H1 (cell line): Measurements from ENCODE around the gene NODAL. TPM values are rescaled to one million over a fixed set of nuclear protein-coding genes. Genes with fewer than 3 reads are reported as not detected.

ENCODE experiments used
- CTCF ChIA-PET: fragments of 300-600 bp; sonication (Branson Sonifier 250); formaldehyde crosslinking; loops from one replicate; lab custom pipeline; 2021; ENCODE audit not compliant: partially characterized antibody; lab: Charles Lee
- POLR2A ChIA-PET: fragments of 300-600 bp; sonication (Branson Sonifier 250); formaldehyde crosslinking; loops from one replicate; lab custom pipeline; 2021; ENCODE audit warnings: inconsistent platforms; ENCODE audit not compliant: partially characterized antibody; lab: Charles Lee
- DNase-seq, 2 experiments: peaks; one replicate each; pipeline versions ENCODE4 v3.0.0 to v3.0.0-alpha.2; 2010 to 2022; ENCODE audit warnings: low spot score in 2 of 2, low read depth in 1 of 2, mixed read lengths in 1 of 2
- FAIRE-seq: peaks from 2 replicates; lab custom pipeline; 2011; peaks lifted over from hg19 to GRCh38; lab: Jason Lieb, UNC
- H2AFZ ChIP-seq: 2 replicates; pipeline ENCODE4 v1.8.1; 2012; ENCODE audit warnings: low read length, inconsistent platforms
- H2AK5ac ChIP-seq: 2 replicates; pipeline ENCODE4 v1.6.1; 2013; ENCODE audit warnings: low read depth, low read length
- H2BK120ac ChIP-seq: replicated peaks from 2 replicates; pipeline ENCODE3; 2013; ENCODE audit warnings: low read depth, low read length, inconsistent platforms
- H2BK12ac ChIP-seq: 2 replicates; pipeline ENCODE4 v1.6.1; 2013; ENCODE audit warnings: low read depth, low read length
- H2BK15ac ChIP-seq: 2 replicates; pipeline ENCODE4 v1.6.1; 2013; ENCODE audit warnings: low read length
- H2BK20ac ChIP-seq: 2 replicates; pipeline ENCODE4 v1.6.1; 2013; ENCODE audit warnings: low read length
- H2BK5ac ChIP-seq: 2 replicates; pipeline ENCODE4 v1.6.1; 2013; ENCODE audit warnings: low read depth, low read length
- H3K14ac ChIP-seq: 2 replicates; pipeline ENCODE4 v1.6.1; 2013; ENCODE audit warnings: inconsistent platforms; ENCODE audit not compliant: insufficient read length
- H3K18ac ChIP-seq: 2 replicates; pipeline ENCODE4 v1.6.1; 2013; ENCODE audit warnings: low read length; ENCODE audit errors: extremely low read depth
- H3K23ac ChIP-seq: 2 replicates; pipeline ENCODE4 v1.6.1; 2013; ENCODE audit warnings: inconsistent platforms; ENCODE audit not compliant: insufficient read length
- H3K23me2 ChIP-seq: 2 replicates; pipeline ENCODE4 v1.6.1; 2013; ENCODE audit warnings: low read depth, low read length
- H3K27ac ChIP-seq: 2 replicates; pipeline ENCODE4 v1.6.1; 2011; ENCODE audit warnings: low read depth, low read length, inconsistent platforms
- H3K27me3 ChIP-seq, 4 experiments: replicated peaks in 1 of 4; 1 replicate in 1 of 4; 2 replicates in 3 of 4; pipeline versions ENCODE4 v1.6.1 to v1.8.1; 2011 to 2013; ENCODE audit warnings: low read length in 3 of 4, mild to moderate bottlenecking in 3 of 4, inconsistent platforms in 2 of 4, mixed read lengths in 2 of 4, moderate library complexity in 1 of 4; ENCODE audit not compliant: control insufficient read depth in 3 of 4, insufficient read depth in 3 of 4; ENCODE audit errors: extremely low read depth in 1 of 4
- H3K36me3 ChIP-seq, 4 experiments: 2 replicates each; pipeline versions ENCODE4 v1.6.1 to v1.8.1; 2011 to 2013; ENCODE audit warnings: mild to moderate bottlenecking in 4 of 4, low read length in 3 of 4, moderate library complexity in 2 of 4, control low read depth in 1 of 4, inconsistent platforms in 1 of 4; ENCODE audit not compliant: insufficient read depth in 4 of 4, control insufficient read depth in 2 of 4
- H3K4ac ChIP-seq: replicated peaks from 2 replicates; pipeline ENCODE3; 2013; ENCODE audit warnings: low read length, low read depth, mixed read lengths, inconsistent platforms; ENCODE audit not compliant: insufficient read length
- H3K4me1 ChIP-seq, 4 experiments: replicated peaks in 1 of 4; 1 replicate in 1 of 4; 2 replicates in 3 of 4; pipeline versions ENCODE4 v1.6.1 to v1.8.1; 2011 to 2013; ENCODE audit warnings: low read length in 3 of 4, inconsistent platforms in 2 of 4, mixed read lengths in 1 of 4; ENCODE audit not compliant: insufficient read depth in 4 of 4, control insufficient read depth in 3 of 4
- H3K4me2 ChIP-seq, 2 experiments: 2 replicates each; pipeline versions ENCODE4 v1.6.1 to v1.8.1; 2011 to 2013; ENCODE audit warnings: low read depth in 2 of 2, low read length in 2 of 2, control low read depth in 1 of 2, inconsistent platforms in 1 of 2, mild to moderate bottlenecking in 1 of 2; ENCODE audit not compliant: insufficient read depth in 1 of 2
- H3K4me3 ChIP-seq, 4 experiments: fragments of 200-600, 300-600 bp in 1 of 4; sonication (generic), shearing (Covaris generic), sonication (Bioruptor Twin) in 1 of 4; 2 replicates each; pipeline versions ENCODE4 v1.5.1 to v1.8.1; 2011 to 2016; ENCODE audit warnings: low read length in 4 of 4, low read depth in 3 of 4, control low read depth in 2 of 4, inconsistent platforms in 2 of 4, mild to moderate bottlenecking in 2 of 4, mixed read lengths in 1 of 4, moderate library complexity in 1 of 4; ENCODE audit not compliant: insufficient read depth in 2 of 4; ENCODE audit errors: extremely low read depth in 1 of 4
- H3K56ac ChIP-seq: replicated peaks from 2 replicates; pipeline ENCODE3; 2013; ENCODE audit warnings: low read depth, mild to moderate bottlenecking, mixed read lengths, low read length, inconsistent platforms; ENCODE audit not compliant: insufficient read length
- H3K79me1 ChIP-seq: 2 replicates; pipeline ENCODE4 v1.6.1; 2013; ENCODE audit warnings: low read depth, low read length, control low read depth
- H3K79me2 ChIP-seq, 2 experiments: 2 replicates each; pipeline versions ENCODE4 v1.6.1 to v1.8.1; 2012 to 2013; ENCODE audit warnings: low read length in 2 of 2, mild to moderate bottlenecking in 2 of 2, inconsistent platforms in 1 of 2; ENCODE audit not compliant: insufficient read depth in 2 of 2, control insufficient read depth in 1 of 2
- H3K9ac ChIP-seq, 4 experiments: replicated peaks in 1 of 4; 1 replicate in 1 of 4; 2 replicates in 3 of 4; pipeline versions ENCODE4 v1.6.1 to v1.8.1; 2011 to 2013; ENCODE audit warnings: low read depth in 3 of 4, low read length in 3 of 4, control low read depth in 2 of 4, mild to moderate bottlenecking in 2 of 4, moderate library complexity in 2 of 4, inconsistent platforms in 1 of 4; ENCODE audit errors: extremely low read depth in 1 of 4
- H3K9me3 ChIP-seq, 2 experiments: 2 replicates each; pipeline versions ENCODE4 v1.6.1 to v1.8.1; 2012 to 2013; ENCODE audit warnings: mild to moderate bottlenecking in 2 of 2, moderate library complexity in 2 of 2, control low read depth in 1 of 2, inconsistent platforms in 1 of 2, low read depth in 1 of 2, low read length in 1 of 2, mixed read lengths in 1 of 2; ENCODE audit not compliant: insufficient read depth in 2 of 2
- H4K20me1 ChIP-seq, 2 experiments: replicated peaks in 1 of 2; 2 replicates each; pipeline versions ENCODE3 to v1.8.1; 2011 to 2013; ENCODE audit warnings: inconsistent platforms in 2 of 2, low read length in 2 of 2, mild to moderate bottlenecking in 1 of 2; ENCODE audit not compliant: insufficient read depth in 2 of 2, control insufficient read depth in 1 of 2
- H4K5ac ChIP-seq: 2 replicates; pipeline ENCODE4 v1.6.1; 2013; ENCODE audit warnings: low read length, low read depth, mixed read lengths, inconsistent platforms; ENCODE audit not compliant: insufficient read length
- H4K8ac ChIP-seq: 2 replicates; pipeline ENCODE4 v1.8.0; 2013; ENCODE audit warnings: mild to moderate bottlenecking, moderate library complexity, low read length, inconsistent platforms; ENCODE audit not compliant: insufficient read depth; ENCODE audit errors: extremely low read depth
- H4K91ac ChIP-seq: replicated peaks from 2 replicates; pipeline ENCODE3; 2013; ENCODE audit warnings: low read length, mixed read lengths, inconsistent platforms; ENCODE audit not compliant: insufficient read length
- WGBS, 2 experiments: shearing (Covaris generic) in 1 of 2; methylation state at CpG; one replicate each; pipeline versions ENCODE4 v1.1.6 to v1.1.7; 2013 to 2015; ENCODE audit warnings: low lambda C conversion rate in 2 of 2, mixed read lengths in 2 of 2, inconsistent platforms in 1 of 2, low coverage in 1 of 2, missing lambda C conversion rate in 1 of 2; ENCODE audit not compliant: insufficient replicate concordance in 2 of 2, insufficient coverage in 1 of 2, insufficient read length in 1 of 2; ENCODE audit errors: extremely low coverage in 1 of 2, missing lambda C conversion rate in 1 of 2; 5-methylcytosine and 5-hydroxymethylcytosine counted together
- polyA plus RNA-seq, 7 experiments: library from polyadenylated mRNA; depleted of rRNA in 3 of 7; stranded (reverse) in 5 of 7; unstranded in 2 of 7; fragments of >200 nt in 5 of 7; fragments of 200-250 nt in 2 of 7; gene quantifications; 1 replicate in 5 of 7; 2 replicates in 1 of 7; 4 replicates in 1 of 7; pipeline versions ENCODE4 v1.2.1 to v1.2.3, GENCODE V29; 2011 to 2013; ENCODE audit warnings: missing spikeins in 2 of 7, mixed read lengths in 2 of 7
- total RNA-seq: library from RNA; stranded (reverse); fragmentation: NEBNext Ultra II Directional; extraction: Animal tissue kit (Norgen Biotek cat#: 25700); gene quantifications from 2 replicates; pipeline ENCODE4 v1.2.1, GENCODE V29; 2021

Gene NODAL
- total and polyA plus RNA-seq, 2 of the 8 experiments (the other 6 are each of a cell fraction or from before 2014, with no cell fraction given) = 2.0 to 7.3 TPM

DNA sequence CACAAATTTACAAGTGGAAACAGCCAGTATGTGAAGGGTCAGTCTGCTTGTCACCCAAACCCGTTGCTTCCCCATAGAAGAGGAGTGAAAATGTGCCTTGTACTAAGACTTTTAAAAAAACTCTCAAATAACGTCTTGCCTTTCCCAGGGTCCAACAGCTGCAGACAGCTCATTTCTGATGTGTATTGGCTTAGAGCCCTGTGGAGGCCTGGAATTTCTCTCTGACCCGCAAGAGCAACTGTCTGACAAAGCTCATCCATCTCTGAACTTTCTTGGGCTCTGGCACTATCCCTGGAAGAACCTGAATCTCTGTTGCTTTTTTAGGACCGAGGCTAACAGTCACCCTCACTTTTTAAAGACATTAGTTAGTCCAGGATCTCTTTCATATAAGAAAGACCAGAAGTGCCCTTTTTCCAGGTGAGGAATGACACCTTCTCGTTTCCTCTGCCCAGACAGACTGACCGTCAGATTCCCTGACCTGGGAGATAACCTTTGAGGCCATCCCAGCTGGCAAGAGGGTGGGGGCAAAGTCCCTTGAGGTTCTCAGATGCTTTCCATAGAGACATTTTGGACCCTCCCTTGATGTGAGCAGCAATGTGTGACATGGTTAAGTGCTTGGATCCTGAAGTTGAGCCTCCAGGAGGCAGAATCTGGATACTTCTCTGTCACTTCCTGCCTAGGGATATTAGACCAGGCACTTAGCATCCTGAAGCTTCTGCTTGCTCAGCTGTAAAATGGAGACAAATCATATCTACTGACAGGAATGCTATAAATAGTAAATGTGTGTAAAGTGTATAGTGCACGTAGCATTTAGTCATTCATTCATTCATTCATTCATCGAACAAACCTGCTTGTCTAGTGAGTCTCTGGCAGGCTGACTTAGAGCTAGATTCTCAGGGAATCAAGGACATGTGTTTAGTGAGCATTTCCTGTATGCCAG, 4.5 kb upstream of the NODAL start:
- no peaks in the 10 kb centered on the region for H3K36me3 ChIP-seq
- H3K23me2 ChIP-seq = peaks cover 9% of the 10 kb centered on the region; the same call in 1 of the 2 replicates
- H3K4me2 ChIP-seq = no peak overlapping the region
- no peak overlapping the region for H2AFZ ChIP-seq
- no peak overlapping the region for H3K9ac ChIP-seq
- H3K18ac ChIP-seq = no peak overlapping the region
- no peak overlapping the region for H2BK120ac ChIP-seq
- peaks cover 10 to 26% (median 21%) of the 10 kb centered on the region in 4 experiments for H3K4me1 ChIP-seq
- H2BK15ac ChIP-seq = no peak overlapping the region
- no peak overlapping the region for H4K5ac ChIP-seq
- no peaks in the 10 kb centered on the region for H3K79me2 ChIP-seq
- H3K27ac ChIP-seq = no peak overlapping the region
- no peak overlapping the region for H4K8ac ChIP-seq
- peaks cover 0 to 3% of the 10 kb centered on the region in 2 experiments for H4K20me1 ChIP-seq
- DNase-seq (no peak), FAIRE-seq (no peak)
- no peak overlapping the region for H2BK5ac ChIP-seq
- H3K27me3 ChIP-seq = peaks cover 5 to 21% (median 17%) of the 10 kb centered on the region in 4 experiments; a peak in 6 of 7 replicates
- H3K23ac ChIP-seq = no peak overlapping the region
- no peak overlapping the region for H3K14ac ChIP-seq
- no peak overlapping the region for H3K4me3 ChIP-seq
- H3K79me1 ChIP-seq = no peaks in the 10 kb centered on the region
- H4K91ac ChIP-seq = no peak overlapping the region
- no peak overlapping the region for H2AK5ac ChIP-seq
- no peak overlapping the region for H3K56ac ChIP-seq
- POLR2A ChIA-PET = interaction anchor here (0.6 to 2.6 kb wide), 5 partner anchors 10 to 301 kb away, joined by 3 to 14 read pairs (median 3); no protein-coding TSS in a partner anchor
- no peak overlapping the region for H3K4ac ChIP-seq
- 75% methylated on average over 8 of the region's 8 CpGs; no CpG with 5 or more reads in 1 of the 2 experiments for WGBS, 2 experiments
- no peak overlapping the region for H2BK20ac ChIP-seq
- no peaks in the 10 kb centered on the region for H3K9me3 ChIP-seq
- CTCF ChIA-PET = interaction anchor here (0.7 to 43.0 kb wide), 11 partner anchors 9 to 94 kb away, joined by 3 to 908 read pairs (median 8); no protein-coding TSS in a partner anchor
- H2BK12ac ChIP-seq = no peak overlapping the region; the same call in 1 of the 2 replicates
